GM12873 (cell line): ENCODE data around the gene BTNL9.

Experiments used
- CTCF ChIP-seq: IDR thresholded peaks from 2 replicates; pipeline ENCODE4 v1.5.1; 2012; ENCODE audit warnings: low read depth, mild to moderate bottlenecking, moderate library complexity, low read length, control low read depth; ENCODE audit not compliant: insufficient read depth; ENCODE audit errors: missing control alignments

The BTNL9 gene

GRCh38 chr5:181054138-181054537 lies 14.1 kb downstream of the BTNL9 start:
- TF ChIP-seq CTCF = no peak

GRCh38 chr5:181054871-181055459 lies 14.9 kb downstream of the BTNL9 start:
- no peak for TF ChIP-seq CTCF

- no peak for TF ChIP-seq CTCF
These were observed 16.4 kb downstream of the BTNL9 start for GRCh38 chr5:181056431-181056830.

- no peak for TF ChIP-seq CTCF
These were observed 18.3 kb downstream of the BTNL9 start for GRCh38 chr5:181058321-181058720.

GRCh38 chr5:181058786-181059296 lies 18.8 kb downstream of the BTNL9 start:
- no peak for TF ChIP-seq CTCF

- TF ChIP-seq CTCF = no peak
These were observed 19.5 kb downstream of the BTNL9 start for GRCh38 chr5:181059297-181060230.

GRCh38 chr5:181060231-181060590 lies 20.1 kb downstream of the BTNL9 start:
- TF ChIP-seq CTCF = no peak
